Uterus (tissue), 4 donors: ENCODE measurements around the gene SGIP1. TPM values are rescaled to one million over a fixed set of nuclear protein-coding genes. Genes with fewer than 3 reads are reported as not detected.

Source experiments
- DNase-seq, 2 donors: peaks; one replicate each; pipeline ENCODE4 v3.0.0-alpha.2; 2019 to 2020
- H3K27ac ChIP-seq, 2 donors: fragments of 200-600 bp; sonication (generic); 1 replicate in 1 of 2; 2 replicates in 1 of 2; pipeline ENCODE4 v1.5.1; 2016 to 2018
- H3K27me3 ChIP-seq, 2 donors: fragments of 200-600 bp; sonication (generic); one replicate each; pipeline ENCODE4 v1.5.1; 2018 to 2019; ENCODE audit warnings: control low read depth in 1 of 2
- H3K36me3 ChIP-seq, 2 donors: fragments of 200-600 bp; sonication (generic); one replicate each; pipeline ENCODE4 v1.5.1; 2019; ENCODE audit warnings: control low read depth in 1 of 2
- H3K4me1 ChIP-seq, 2 donors: fragments of 200-600 bp; sonication (generic); one replicate each; pipeline ENCODE4 v1.5.1; 2018 to 2019; ENCODE audit warnings: control low read depth in 1 of 2
- H3K4me3 ChIP-seq, 2 donors: fragments of 200-600 bp; sonication (generic); 1 replicate in 1 of 2; 2 replicates in 1 of 2; pipeline ENCODE4 v1.5.1; 2018 to 2019; ENCODE audit warnings: mild to moderate bottlenecking in 1 of 2
- H3K9me3 ChIP-seq, 2 donors: fragments of 200-600 bp; sonication (generic); one replicate each; pipeline ENCODE4 v1.5.1; 2019; ENCODE audit warnings: control low read depth in 1 of 2
- POLR2A ChIP-seq, 2 donors: fragments of 450-650 bp; IDR thresholded peaks; one replicate each; pipeline ENCODE4 v1.6.1; 2016; ENCODE audit warnings: antibody characterized with exemption in 2 of 2, mild to moderate bottlenecking in 1 of 2, moderate library complexity in 1 of 2
- intact Hi-C: fragments of 100-400 bp; cut with DNase I; formaldehyde crosslinking; loops from one replicate; pipeline ENCODE4 v1.15.1; 2023; ENCODE audit warnings: low total_unique reads
- total RNA-seq, 4 donors: library from RNA; depleted of rRNA in 3 of 4; stranded (reverse); fragments of >200 nt in 3 of 4; gene quantifications; one replicate each; pipeline versions ENCODE4 v1.1.0 to v1.2.4, GENCODE V29; 2014 to 2023
- TF ChIP-seq, protein P1 (sequence below), 4 experiments: fragments of 200-600 bp in 2 of 4; fragments of 450-650 bp in 2 of 4; sonication (generic) in 2 of 4; IDR thresholded peaks; one replicate each; pipeline ENCODE4 v1.5.1; 2016 to 2019; ENCODE audit warnings: antibody characterized with exemption in 4 of 4, mild to moderate bottlenecking in 2 of 4, moderate library complexity in 1 of 4
- donor health status: DM: yes; HTN: yes; CAD: no.

Gene SGIP1
- total RNA-seq, 4 donors from 2014 or later, result 2.8 to 23.0 (median 6.4) TPM

DNA sequence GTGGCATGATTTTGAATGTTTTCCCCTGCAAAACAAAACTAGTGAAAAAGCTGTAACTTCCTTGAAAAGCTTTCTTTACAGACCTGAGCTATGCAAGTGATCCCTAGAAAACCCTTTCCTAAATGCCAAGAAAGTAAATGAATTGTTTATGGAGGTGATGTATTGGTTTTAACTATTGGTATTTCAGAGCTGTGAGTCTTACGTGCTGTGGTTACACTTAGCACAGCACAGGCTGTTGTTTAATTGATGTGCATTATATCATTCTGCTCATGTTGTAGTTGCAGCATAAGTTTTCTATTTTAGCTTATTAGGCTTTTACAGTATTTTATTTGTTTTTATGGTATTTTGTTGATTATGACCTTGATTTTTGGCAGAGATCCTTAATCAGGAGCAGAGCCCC lies 144.2 kb downstream of the SGIP1 start:
- no peaks in the 10 kb centered on the region for H3K9me3 ChIP-seq
- H3K27me3 ChIP-seq, result no peaks in the 10 kb centered on the region
- DNase-seq, result no peak
- intact Hi-C loops, result no loop called here
- TF ChIP-seq, protein P1, sequence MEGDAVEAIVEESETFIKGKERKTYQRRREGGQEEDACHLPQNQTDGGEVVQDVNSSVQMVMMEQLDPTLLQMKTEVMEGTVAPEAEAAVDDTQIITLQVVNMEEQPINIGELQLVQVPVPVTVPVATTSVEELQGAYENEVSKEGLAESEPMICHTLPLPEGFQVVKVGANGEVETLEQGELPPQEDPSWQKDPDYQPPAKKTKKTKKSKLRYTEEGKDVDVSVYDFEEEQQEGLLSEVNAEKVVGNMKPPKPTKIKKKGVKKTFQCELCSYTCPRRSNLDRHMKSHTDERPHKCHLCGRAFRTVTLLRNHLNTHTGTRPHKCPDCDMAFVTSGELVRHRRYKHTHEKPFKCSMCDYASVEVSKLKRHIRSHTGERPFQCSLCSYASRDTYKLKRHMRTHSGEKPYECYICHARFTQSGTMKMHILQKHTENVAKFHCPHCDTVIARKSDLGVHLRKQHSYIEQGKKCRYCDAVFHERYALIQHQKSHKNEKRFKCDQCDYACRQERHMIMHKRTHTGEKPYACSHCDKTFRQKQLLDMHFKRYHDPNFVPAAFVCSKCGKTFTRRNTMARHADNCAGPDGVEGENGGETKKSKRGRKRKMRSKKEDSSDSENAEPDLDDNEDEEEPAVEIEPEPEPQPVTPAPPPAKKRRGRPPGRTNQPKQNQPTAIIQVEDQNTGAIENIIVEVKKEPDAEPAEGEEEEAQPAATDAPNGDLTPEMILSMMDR (IDR thresholded peaks at IDR 0.05), result no peak
- no peak for TF ChIP-seq POLR2A (IDR thresholded peaks at IDR 0.05)
- no peaks in the 10 kb centered on the region for H3K36me3 ChIP-seq
- H3K4me1 ChIP-seq, result no peaks in the 10 kb centered on the region
- H3K27ac ChIP-seq, result no peak overlapping the region
- H3K4me3 ChIP-seq, result no peak overlapping the region

- no peaks in the 10 kb centered on the region for H3K36me3 ChIP-seq
- H3K27me3 ChIP-seq, result no peaks in the 10 kb centered on the region
- H3K9me3 ChIP-seq, result no peaks in the 10 kb centered on the region
- no peak overlapping the region for H3K4me3 ChIP-seq
- no peak for DNase-seq
- intact Hi-C loops, result no loop called here
- TF ChIP-seq, protein P1 (IDR thresholded peaks at IDR 0.05), result no peak
- no peak for TF ChIP-seq POLR2A (IDR thresholded peaks at IDR 0.05)
- no peak overlapping the region for H3K27ac ChIP-seq
- no peaks in the 10 kb centered on the region for H3K4me1 ChIP-seq
Measured at GRCh38 chr1:66679140-66679539, 145.2 kb downstream of the SGIP1 start.

DNA sequence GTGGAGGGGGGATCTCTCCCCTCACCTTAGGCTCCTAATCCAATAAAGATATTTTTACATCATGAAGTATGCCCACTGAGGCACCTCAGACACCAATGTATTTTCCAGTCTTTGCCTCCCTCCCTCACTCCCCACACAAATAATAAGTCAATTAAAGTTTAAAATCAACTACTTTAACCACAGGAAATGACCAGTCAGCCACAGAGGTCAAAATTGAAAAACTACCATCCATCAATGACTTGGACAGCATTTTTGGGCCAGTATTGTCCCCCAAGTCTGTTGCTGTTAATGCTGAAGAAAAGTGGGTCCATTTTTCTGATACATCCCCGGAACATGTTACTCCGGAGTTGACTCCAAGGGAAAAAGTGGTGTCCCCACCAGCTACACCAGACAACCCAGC lies 147.7 kb downstream of the SGIP1 start:
- no peak for DNase-seq
- Histone ChIP-seq H3K4me3 (no peak overlapping the region), H3K27me3 (no peaks in the 10 kb centered on the region), H3K4me1 (no peaks in the 10 kb centered on the region), H3K27ac (no peak overlapping the region), H3K9me3 (no peaks in the 10 kb centered on the region), H3K36me3 (no peaks in the 10 kb centered on the region)
- intact Hi-C loops, result no loop called here
- TF ChIP-seq POLR2A (IDR thresholded peaks at IDR 0.05), result no peak
- TF ChIP-seq, protein P1 (IDR thresholded peaks at IDR 0.05), result no peak

DNA sequence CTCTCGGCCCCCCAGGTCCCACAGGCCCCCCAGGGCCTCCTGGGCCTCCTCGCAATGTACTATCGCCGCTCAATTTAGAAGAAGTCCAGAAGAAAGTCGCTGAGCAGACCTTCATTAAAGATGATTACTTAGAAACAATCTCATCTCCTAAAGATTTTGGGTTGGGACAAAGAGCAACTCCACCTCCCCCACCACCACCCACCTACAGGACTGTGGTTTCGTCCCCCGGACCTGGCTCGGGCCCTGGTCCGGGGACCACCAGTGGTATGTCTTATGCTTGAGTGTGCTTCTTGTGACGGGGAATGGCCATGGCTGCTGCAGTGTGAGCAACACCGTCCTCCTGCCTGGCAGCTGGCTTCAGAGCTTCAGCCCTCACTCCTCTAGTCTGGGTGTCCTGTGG lies 148.2 kb downstream of the SGIP1 start:
- Histone ChIP-seq H3K4me3 (no peak overlapping the region), H3K36me3 (no peaks in the 10 kb centered on the region), H3K27ac (no peak overlapping the region), H3K4me1 (no peaks in the 10 kb centered on the region), H3K9me3 (no peaks in the 10 kb centered on the region), H3K27me3 (no peaks in the 10 kb centered on the region)
- intact Hi-C loops, result no loop called here
- no peak for DNase-seq
- TF ChIP-seq POLR2A (IDR thresholded peaks at IDR 0.05), result no peak
- TF ChIP-seq, protein P1 (IDR thresholded peaks at IDR 0.05), result no peak

DNA sequence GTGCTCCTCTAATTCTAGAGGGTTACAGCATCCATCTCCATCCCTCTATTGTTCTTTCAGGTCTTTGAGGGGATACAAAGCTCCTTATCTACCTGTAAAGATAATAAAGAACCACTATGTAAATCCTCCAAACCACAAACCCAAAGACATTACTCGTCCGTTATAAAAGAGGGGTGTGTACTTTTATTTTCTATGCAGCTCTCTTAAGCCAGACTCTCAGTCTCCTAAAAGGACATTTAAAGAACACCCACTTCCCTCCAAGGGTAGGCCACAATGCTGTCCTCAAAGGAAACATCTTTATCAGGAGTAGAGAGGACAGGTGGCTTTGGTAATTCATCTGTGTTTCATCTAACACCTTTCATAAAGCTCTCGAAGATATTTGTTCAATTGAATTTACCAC lies 150.4 kb downstream of the SGIP1 start:
- intact Hi-C loops, result no loop called here
- no peak overlapping the region for H3K4me3 ChIP-seq
- no peaks in the 10 kb centered on the region for H3K4me1 ChIP-seq
- no peaks in the 10 kb centered on the region for H3K27me3 ChIP-seq
- no peaks in the 10 kb centered on the region for H3K9me3 ChIP-seq
- no peaks in the 10 kb centered on the region for H3K36me3 ChIP-seq
- TF ChIP-seq POLR2A (IDR thresholded peaks at IDR 0.05), result no peak
- TF ChIP-seq, protein P1 (IDR thresholded peaks at IDR 0.05), result no peak
- no peak overlapping the region for H3K27ac ChIP-seq
- no peak for DNase-seq
